Measurements from ENCODE around the gene KCNJ5.

- no peak for TF ChIP-seq CTCF (IDR thresholded peaks at IDR 0.05)
- no peak for TF ChIP-seq POLR2A (IDR thresholded peaks at IDR 0.05)
Observed at GRCh38 chr11:128886406-128887124, 4.6 kb upstream of the KCNJ5 start.
